Pancreas (tissue), 10 donors: ENCODE results near the gene BAHCC1. TPM values are rescaled to one million over a fixed set of nuclear protein-coding genes. Genes with fewer than 3 reads are reported as not detected.
A peak's percentile ranks its signal among the peaks of the same experiment; 100 is the strongest.

Experiments
- ATAC-seq, 4 donors: fragments of 200-7000 bp; cut with Tn5 transposase; one replicate each; pipeline versions ENCODE4 v1.8.0 to v1.9.1; 2020; ENCODE audit warnings: mild to moderate bottlenecking in 4 of 4, moderate library complexity in 4 of 4
- DNase-seq, 6 donors: peaks; one replicate each; pipeline ENCODE4 v3.0.0-alpha.2; 2020
- FAIRE-seq: peaks from 2 replicates; lab custom pipeline; 2012; peaks lifted over from hg19 to GRCh38; lab: Jason Lieb, UNC
- H3K27ac ChIP-seq, 4 donors: fragments of 200-600 bp; sonication (generic); 1 replicate in 3 of 4; 2 replicates in 1 of 4; pipeline versions ENCODE4 v1.5.0 to v1.8.0; 2020
- H3K27me3 ChIP-seq, 4 donors: fragments of 200-600 bp; one replicate each; pipeline ENCODE4 v1.8.0; 2021
- H3K36me3 ChIP-seq, 3 donors: fragments of 200-600 bp; sonication (generic) in 1 of 3; one replicate each; pipeline versions ENCODE4 v1.5.0 to v1.8.0; 2020 to 2021
- H3K4me1 ChIP-seq, 3 donors: fragments of 200-600 bp; one replicate each; pipeline ENCODE4 v1.8.0; 2021
- H3K4me3 ChIP-seq, 4 donors: fragments of 200-600 bp; sonication (generic) in 2 of 4; one replicate each; pipeline versions ENCODE4 v1.5.0 to v1.8.0; 2020 to 2021
- H3K9me3 ChIP-seq, 4 donors: fragments of 200-600 bp; one replicate each; pipeline ENCODE4 v1.8.0; 2021
- WGBS, 2 donors: extraction: QIAGEN DNeasy Blood & Tissue Kit; methylation state at CpG; one replicate each; pipeline ENCODE4 v1.1.7; 2013; 5-methylcytosine and 5-hydroxymethylcytosine counted together
- intact Hi-C, 3 donors: fragments of 100-400 bp; cut with DNase I; formaldehyde crosslinking; loops; one replicate each; pipeline versions ENCODE4 v1.11.1 to v1.14.2; 2022
- polyA plus RNA-seq, 2 donors: library from polyadenylated mRNA; stranded (reverse); fragments of 200-250 nt; gene quantifications; one replicate each; pipeline ENCODE4 v1.2.3, GENCODE V29; 2013
- total RNA-seq, 6 donors: library from RNA; stranded (reverse); fragmentation: NEBNext Ultra II Directional in 4 of 6; extraction: Animal tissue kit (Norgen Biotek cat#: 25700) in 4 of 6; gene quantifications; one replicate each; pipeline versions ENCODE4 v1.2.1 to v1.2.4, GENCODE V29; 2021 to 2023
- TF ChIP-seq, protein P1 (sequence below), 4 donors: fragments of 200-600 bp; sonication (generic) in 3 of 4; IDR thresholded peaks; one replicate each; pipeline versions ENCODE4 v1.5.0 to v1.8.0; 2021; ENCODE audit warnings: antibody characterized with exemption in 4 of 4
- donor health status: healthy with polysubstance abuse.
- donor health status: DM: no; HTN: no; CAD: no; lungs with moderate emphysema.
- donor health status: DM: no; HTN: no; CAD: no.
- donor health status: control.
- donor health status: control.
- donor health status: Bipolar disorder and iron deficiency.
- donor health status: DM: yes; HTN: yes; CAD: no.
- donor health status: DM: no; HTN: no; CAD: no.
- donor health status: DM: no; HTN: no; CAD: no.
- donor health status: DM: yes; HTN: yes; CAD: no.

BAHCC1 gene
- total and polyA plus RNA-seq, 8 donors, result 8.0 to 24.1 (median 10.5) TPM

DNA sequence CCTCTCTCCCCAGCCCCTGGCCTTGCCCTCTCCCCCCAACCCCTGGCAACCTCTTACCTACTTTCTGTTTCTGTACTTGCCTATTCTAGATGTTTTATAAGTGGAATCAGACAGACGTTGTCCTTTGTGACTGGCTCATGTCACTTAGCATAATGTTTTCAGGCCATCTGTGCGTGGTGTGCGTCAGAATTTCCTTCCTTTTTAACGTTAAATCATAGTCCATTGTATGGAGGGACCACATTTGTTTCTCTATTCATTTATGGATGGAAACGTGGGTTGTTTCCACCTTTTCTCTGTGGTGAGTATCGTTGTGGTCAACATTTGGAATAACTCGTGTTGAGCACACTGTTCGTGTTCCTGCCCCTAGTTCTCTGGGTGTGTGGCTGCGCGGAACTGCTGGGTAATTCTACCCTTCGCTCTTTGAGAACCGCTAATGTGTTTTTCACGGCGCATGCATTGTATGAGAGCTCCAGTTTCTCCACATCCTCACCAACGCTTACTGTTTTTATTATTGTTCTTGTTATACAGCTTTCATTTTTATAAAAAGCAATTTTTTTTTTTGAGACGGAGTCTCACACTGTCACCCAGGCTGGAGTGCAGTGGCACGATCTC, 91.0 kb downstream of the BAHCC1 start:
- H3K4me3 ChIP-seq, result no peak overlapping the region
- H3K9me3 ChIP-seq, result no peaks in the 10 kb centered on the region
- 82 to 88% methylated on average over 17 of the region's 17 CpGs for WGBS, 2 donors
- ATAC-seq (no peak), FAIRE-seq (no peak), DNase-seq (no peak)
- H3K27ac ChIP-seq, result no peak overlapping the region
- TF ChIP-seq, protein P1, sequence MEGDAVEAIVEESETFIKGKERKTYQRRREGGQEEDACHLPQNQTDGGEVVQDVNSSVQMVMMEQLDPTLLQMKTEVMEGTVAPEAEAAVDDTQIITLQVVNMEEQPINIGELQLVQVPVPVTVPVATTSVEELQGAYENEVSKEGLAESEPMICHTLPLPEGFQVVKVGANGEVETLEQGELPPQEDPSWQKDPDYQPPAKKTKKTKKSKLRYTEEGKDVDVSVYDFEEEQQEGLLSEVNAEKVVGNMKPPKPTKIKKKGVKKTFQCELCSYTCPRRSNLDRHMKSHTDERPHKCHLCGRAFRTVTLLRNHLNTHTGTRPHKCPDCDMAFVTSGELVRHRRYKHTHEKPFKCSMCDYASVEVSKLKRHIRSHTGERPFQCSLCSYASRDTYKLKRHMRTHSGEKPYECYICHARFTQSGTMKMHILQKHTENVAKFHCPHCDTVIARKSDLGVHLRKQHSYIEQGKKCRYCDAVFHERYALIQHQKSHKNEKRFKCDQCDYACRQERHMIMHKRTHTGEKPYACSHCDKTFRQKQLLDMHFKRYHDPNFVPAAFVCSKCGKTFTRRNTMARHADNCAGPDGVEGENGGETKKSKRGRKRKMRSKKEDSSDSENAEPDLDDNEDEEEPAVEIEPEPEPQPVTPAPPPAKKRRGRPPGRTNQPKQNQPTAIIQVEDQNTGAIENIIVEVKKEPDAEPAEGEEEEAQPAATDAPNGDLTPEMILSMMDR (IDR thresholded peaks at IDR 0.05), result no peak
- H3K27me3 ChIP-seq, result no peaks in the 10 kb centered on the region
- H3K36me3 ChIP-seq, result no peaks in the 10 kb centered on the region
- intact Hi-C loops, result loop anchor here in 1 of 3 donors (10.0 kb wide), 2 partner anchors 82 to 232 kb away; no protein-coding TSS in a partner anchor
- H3K4me1 ChIP-seq, result peaks cover 5 to 21% (median 11%) of the 10 kb centered on the region in 3 donors

DNA sequence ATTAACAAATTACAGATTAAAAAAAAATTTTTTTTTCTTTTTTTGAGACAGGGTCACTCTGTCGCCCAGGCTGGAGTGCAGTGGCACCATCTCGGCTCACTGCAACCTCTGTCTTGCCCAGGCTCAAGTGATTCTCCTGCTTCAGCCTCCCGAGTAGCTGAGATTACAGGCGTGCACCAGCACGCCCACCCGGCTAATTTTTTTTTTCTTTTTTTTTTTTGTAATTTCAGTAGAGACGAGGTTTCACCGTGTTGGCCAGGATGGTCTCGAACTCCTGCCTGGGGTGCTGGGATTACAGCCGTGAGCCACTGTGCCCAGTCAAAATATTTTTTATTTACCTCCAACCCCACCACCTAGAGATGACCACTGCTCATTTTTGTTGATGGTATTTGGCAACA, 91.8 kb downstream of the BAHCC1 start:
- WGBS, 2 donors, result 77 to 78% methylated on average over 10 of the region's 10 CpGs
- intact Hi-C loops, result loop anchor here in 1 of 3 donors (10.0 kb wide), 2 partner anchors 82 to 232 kb away; no protein-coding TSS in a partner anchor

DNA sequence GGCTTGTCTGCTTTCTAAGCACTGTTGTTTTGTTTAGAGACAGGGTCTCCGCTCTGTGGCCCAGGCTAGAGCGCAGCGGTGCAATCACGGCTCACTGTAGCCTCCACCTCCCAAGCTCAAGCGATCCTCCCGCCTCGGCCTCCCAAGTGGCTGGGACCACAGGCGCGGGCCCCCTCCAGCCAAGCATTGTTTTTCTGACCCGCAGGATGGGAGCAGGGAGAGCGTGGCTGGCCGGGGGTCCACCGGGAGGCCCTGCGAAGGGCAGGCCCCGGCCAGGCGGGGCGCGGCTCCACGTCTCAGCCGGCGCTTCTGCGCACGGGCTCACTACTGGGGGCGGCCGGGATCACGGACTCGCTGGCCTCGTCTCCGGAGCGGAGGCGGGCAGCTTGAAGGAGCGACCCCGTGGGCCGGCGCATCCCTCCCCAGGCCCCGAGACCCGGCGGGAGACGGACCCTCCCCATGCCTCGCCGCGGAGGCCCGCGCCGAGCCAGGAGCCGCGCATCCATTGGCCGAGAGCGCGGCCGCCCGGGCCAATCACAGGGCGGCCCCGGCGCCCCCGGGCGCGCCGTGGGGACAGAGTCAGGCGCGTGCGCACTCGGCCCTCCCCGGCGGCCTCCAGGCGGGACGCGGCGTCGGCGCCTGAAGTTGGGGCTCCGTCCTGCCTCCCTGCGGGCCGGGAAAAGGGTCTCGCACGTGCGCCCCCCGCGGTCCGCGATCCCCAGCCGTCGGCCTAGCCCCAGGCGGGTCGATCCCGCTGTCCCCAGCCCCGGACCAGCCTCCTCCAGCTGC, 92.4 kb downstream of the BAHCC1 start:
- 10 to 20% methylated on average over 52 to 87 of the region's 87 CpGs for WGBS, 2 donors
- Histone ChIP-seq H3K27ac (peak overlapping the region; percentile 73 to 82 (median 78)), H3K27me3 (no peaks in the 10 kb centered on the region), H3K9me3 (no peaks in the 10 kb centered on the region), H3K4me1 (peaks cover 5 to 18% (median 11%) of the 10 kb centered on the region in 3 donors), H3K4me3 (peak overlapping the region; percentile 57 to 79 (median 77)), H3K36me3 (no peaks in the 10 kb centered on the region)
- intact Hi-C loops, result loop anchor here in 1 of 3 donors (10.0 kb wide), 2 partner anchors 83 to 233 kb away; no protein-coding TSS in a partner anchor
- peak; percentile 68 to 82 (median 76) for ATAC-seq
- DNase-seq, result peak; percentile 74 to 96 (median 82)
- TF ChIP-seq, protein P1 (IDR thresholded peaks at IDR 0.05), result no peak
- no peak for FAIRE-seq

More for the DNA sequence above, 91.8 kb downstream of the BAHCC1 start:
- DNase-seq (no peak), FAIRE-seq (no peak), ATAC-seq (no peak)
- Histone ChIP-seq H3K4me1 (peaks cover 5 to 21% (median 11%) of the 10 kb centered on the region in 3 donors), H3K36me3 (no peaks in the 10 kb centered on the region), H3K27ac (no peak overlapping the region), H3K27me3 (no peaks in the 10 kb centered on the region), H3K9me3 (no peaks in the 10 kb centered on the region), H3K4me3 (peak overlapping the region in 1 of 4 donors; percentile 79)
- TF ChIP-seq, protein P1 (IDR thresholded peaks at IDR 0.05), result no peak

DNA sequence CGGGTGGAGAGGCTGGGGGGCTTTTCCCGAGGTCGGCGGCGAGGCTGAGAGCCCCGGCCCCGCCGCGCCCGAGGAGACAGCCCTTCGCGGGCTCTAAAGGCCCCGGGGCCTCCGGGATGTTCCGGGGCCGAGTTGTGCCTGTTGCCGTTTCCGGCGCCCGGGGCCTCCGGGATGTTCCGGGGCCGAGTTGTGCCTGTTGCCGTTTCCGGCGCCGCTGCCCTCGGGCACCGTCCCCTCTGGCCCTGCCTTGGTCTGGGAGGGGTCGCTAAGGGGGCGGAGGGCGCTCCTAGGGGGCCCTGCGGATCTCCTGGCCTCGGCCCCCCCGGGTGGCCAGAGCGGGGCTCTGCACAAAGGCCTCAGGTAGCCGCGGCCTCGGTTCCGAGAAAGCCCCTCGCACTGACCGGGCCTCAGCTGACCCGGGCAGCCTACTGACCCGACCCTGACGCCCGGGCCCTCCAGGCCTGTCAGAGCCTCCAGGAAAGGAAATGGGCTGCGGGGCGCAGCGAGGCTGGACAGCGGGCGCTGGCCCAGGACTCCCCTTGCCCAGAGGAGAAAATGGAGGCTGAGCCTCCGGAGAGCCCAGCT, 93.1 kb downstream of the BAHCC1 start:
- WGBS, 2 donors, result 16 to 32% methylated on average over 22 to 52 of the region's 52 CpGs
- H3K27me3 ChIP-seq, result no peaks in the 10 kb centered on the region
- no peaks in the 10 kb centered on the region for H3K36me3 ChIP-seq
- DNase-seq (peak in 3 of 6 donors; percentile 55 to 82 (median 73)), FAIRE-seq (no peak), ATAC-seq (peak; percentile 3 to 26 (median 10))
- H3K4me1 ChIP-seq, result peaks cover 5 to 11% (median 6%) of the 10 kb centered on the region in 3 donors
- H3K27ac ChIP-seq, result peak overlapping the region; percentile 73 to 82 (median 78)
- H3K9me3 ChIP-seq, result no peaks in the 10 kb centered on the region
- TF ChIP-seq, protein P1 (IDR thresholded peaks at IDR 0.05), result no peak
- intact Hi-C loops, result loop anchor here in 1 of 3 donors (10.0 kb wide), 2 partner anchors 84 to 234 kb away; no protein-coding TSS in a partner anchor
- H3K4me3 ChIP-seq, result peak overlapping the region; percentile 57 to 79 (median 77)
